CD1c-positive myeloid dendritic cell (primary cell): ENCODE results near the gene SOCS7.

Source experiments
- DNase-seq: peaks from one replicate; pipeline ENCODE4 v3.0.0-alpha.2; 2016; ENCODE audit errors: extremely low spot score

Gene SOCS7

GRCh38 chr17:38336838-38337237, 14.8 kb upstream of the SOCS7 start:
- no peak for DNase-seq

GRCh38 chr17:38338053-38338452, 13.6 kb upstream of the SOCS7 start:
- no peak for DNase-seq

- DNase-seq: no peak
Observed at GRCh38 chr17:38338535-38338934, 13.1 kb upstream of the SOCS7 start.

DNA sequence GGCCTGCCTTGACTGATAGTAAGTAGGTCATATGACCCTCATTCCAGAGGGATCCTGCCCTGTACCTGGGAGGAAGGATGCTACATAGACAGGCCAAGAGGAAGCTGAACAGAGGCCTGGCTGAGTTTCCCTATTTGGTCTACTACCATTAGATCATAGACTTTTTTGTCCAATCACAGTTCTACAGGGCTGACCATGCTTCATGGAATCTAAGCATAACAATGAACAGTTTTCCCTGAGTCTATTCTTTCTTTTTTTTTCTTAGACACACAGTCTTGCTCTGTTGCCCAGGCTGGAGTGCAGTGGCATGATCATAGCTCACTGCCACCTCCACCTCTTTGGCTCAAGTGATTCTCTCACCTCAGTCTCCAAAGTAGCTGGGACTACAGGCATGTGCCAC, 11.8 kb upstream of the SOCS7 start:
- DNase-seq: no peak

DNA sequence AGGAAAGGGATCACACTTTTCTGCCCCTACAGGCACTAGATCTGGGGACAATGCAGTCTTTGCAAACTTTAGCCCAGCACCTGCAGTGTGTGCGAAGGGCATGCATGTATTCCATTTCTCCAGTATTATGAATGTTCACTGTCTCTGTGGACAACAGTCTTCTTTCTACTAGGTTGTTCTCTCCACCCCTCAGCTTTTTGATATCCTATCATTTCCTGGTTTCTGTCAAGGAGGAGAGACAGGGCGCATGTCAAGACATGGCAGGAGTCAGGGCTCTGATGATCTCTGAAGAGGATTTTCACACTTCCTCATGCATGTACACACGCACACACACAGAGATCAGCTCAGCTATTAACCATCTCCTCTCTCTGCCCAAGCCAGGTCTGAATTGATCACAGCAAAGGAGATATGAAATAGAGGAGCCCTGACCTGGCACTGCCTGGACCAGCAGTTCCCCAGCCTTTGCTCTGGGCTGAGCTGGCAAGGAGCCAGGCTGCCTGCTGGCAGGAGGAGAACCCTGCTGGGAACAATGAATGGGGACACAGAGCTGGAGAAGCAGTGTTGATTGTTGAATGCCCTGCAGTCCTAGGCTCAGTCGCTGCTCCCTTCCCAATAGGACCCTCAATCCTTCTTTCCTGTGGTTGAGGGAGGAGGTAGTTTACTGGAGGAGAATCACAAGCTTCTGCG, 10.5 kb upstream of the SOCS7 start:
- no peak for DNase-seq

DNA sequence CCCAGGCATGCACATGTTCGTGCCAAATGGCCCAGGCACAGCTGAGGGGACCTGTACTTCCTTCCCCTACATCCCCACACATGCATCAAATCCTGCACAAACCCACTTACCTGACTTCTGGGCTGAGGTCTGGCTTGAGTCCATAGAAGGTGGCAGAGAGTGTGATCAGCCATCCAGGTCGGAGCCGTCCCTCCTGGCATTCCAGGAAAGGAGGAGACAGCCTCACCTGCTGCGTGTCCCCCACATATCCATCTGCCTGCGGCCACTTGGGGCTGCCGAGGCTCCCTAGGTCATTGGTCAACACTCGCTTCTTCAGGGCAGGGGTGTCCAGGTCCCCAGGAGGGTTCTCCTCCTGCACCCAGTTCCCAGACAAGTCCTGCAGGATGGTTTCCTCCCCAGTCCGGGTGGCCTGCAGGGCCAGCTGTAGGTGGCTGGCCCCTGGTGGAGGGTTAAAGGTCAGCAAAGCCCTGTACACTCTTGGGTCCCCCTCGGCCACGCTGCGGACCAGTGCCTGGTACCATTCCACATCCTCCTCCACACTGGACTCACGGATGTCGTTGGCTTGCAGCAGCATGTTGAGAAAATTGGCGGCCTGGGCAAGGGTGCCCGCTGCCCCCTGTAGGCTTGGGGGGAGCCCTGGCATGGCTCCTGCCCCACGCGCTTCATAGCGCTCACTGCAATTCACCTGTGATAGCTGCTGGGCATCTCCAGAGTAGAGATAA, 8.6 kb upstream of the SOCS7 start:
- DNase-seq: no peak

DNA sequence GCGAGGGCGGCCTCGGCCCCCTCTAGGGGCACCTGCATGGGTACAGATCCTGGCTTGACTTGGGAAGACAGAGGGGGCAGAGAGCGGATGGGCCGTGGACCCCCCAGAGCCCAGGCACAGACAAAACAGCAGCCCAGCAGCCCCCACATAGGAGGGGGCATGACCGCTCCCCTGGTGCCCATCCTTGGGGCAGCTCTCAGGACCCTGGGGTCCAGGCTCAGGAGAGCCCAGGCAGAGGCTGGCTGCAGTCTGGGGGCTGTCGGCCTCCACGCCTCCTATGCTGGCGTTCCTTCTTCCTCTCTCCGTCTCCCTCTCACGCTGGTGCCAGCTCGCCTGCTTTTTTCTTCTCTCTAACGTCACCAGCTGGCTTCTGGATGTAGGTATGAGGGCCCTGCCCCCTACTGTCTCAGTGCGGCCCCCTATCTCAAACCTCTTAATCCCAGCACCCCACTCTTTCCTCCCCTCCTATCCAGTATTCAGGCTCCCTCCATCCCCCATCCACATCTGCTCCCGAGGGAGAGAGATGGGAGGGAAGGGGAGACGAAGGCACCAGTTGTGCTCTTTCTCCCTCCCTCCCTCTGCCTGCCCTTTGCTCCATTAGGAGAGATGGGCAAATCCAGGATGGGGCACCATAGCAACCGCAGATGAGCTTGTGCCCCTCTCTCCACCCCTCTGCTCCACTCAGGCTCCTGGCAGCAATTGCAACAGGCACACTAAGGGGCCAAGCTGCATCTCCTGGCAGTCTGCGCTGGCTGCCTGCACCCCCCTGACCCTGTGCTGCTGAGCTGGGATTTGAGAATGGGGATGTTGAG, 7.8 kb upstream of the SOCS7 start, which contains the start of gene GPR179:
Gene GPR179 (minus strand): TSS at position 349 of the 812 bp plus-strand sequence. CDS start 167 bp downstream, at position 182.
- DNase-seq: no peak

DNA sequence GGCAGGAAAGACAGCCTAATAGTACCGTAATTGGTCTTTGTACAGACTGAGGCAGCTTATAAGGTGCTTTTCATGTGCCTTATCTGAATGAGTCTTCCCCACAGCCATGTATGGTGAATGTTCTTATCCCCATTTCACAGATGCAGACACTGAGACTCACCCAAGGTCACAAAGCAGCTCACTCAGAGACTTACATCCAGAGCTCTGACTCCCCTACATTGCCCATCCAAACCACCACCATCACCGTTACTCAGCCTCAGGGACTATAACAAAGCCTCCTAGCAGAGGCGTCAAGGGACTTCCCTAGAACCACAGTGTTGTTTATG, 7.3 kb upstream of the SOCS7 start:
- DNase-seq: no peak

GRCh38 chr17:38345743-38346142, 5.9 kb upstream of the SOCS7 start:
- no peak for DNase-seq

- DNase-seq: peak; percentile 86
Observed at GRCh38 chr17:38349097-38349730, 2.4 kb upstream of the SOCS7 start.

DNA sequence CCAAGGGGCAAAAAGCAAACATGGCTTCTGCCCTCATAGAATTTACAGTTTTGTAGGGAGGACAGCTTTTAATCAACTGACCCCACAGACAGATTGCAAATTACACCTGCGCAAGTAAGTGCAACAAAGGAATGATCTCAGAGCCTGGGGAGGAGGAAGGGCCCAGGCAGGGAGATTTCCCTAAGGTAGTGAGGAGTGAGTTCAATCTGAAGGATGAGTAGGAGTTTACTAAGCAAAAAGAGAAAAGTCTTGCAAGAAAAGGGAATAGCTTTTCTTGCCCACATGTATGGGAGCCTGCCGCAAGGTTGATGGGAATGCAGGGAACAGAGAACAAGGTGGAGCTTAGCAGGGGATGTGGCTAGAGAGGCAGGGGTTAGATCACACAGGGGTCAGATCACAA, 1.6 kb upstream of the SOCS7 start:
- no peak for DNase-seq

DNA sequence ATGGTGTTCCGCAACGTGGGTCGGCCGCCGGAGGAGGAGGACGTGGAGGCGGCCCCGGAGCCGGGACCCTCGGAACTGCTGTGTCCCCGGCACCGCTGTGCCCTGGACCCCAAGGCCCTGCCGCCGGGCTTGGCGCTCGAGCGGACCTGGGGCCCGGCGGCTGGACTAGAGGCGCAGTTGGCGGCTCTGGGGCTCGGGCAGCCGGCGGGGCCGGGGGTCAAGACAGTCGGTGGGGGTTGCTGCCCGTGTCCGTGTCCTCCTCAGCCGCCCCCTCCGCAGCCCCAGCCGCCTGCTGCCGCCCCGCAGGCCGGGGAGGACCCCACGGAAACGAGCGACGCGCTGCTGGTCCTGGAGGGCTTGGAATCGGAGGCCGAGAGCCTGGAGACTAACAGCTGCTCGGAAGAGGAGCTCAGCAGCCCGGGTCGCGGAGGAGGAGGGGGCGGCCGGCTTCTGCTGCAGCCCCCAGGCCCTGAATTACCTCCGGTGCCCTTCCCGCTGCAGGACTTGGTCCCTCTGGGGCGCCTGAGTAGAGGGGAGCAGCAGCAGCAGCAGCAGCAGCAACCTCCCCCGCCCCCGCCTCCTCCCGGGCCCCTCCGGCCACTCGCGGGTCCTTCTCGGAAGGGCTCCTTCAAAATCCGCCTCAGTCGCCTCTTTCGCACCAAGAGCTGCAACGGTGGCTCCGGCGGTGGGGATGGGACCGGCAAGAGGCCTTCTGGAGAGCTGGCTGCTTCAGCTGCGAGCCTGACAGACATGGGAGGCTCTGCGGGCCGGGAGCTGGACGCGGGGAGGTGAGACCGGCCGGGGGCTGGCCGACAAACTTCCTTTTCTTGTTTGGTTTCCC, 821 bp downstream of the SOCS7 start:
- peak; percentile 44 for DNase-seq

- no peak for DNase-seq
Observed at GRCh38 chr17:38353086-38353604, 1.5 kb downstream of the SOCS7 start.

DNA sequence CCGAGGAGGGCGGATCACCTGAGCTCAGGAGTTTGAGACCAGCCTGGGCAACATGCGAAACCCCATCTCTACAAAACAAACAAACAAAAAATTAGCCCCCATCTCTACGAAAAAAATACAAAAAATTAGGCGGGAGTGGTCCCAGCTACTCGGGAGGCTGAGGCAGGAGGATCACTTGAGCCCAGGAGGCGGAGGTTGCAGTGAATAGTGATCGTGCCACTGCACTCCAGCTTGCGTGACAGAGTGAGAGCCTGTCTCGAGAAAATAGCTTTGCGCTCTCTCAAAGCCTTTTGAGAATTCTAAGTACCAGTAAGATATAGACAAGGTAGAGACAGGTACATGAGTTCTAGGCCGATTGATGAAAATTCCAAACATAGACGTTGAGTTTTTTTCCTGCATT, 2.0 kb downstream of the SOCS7 start:
- no peak for DNase-seq

DNA sequence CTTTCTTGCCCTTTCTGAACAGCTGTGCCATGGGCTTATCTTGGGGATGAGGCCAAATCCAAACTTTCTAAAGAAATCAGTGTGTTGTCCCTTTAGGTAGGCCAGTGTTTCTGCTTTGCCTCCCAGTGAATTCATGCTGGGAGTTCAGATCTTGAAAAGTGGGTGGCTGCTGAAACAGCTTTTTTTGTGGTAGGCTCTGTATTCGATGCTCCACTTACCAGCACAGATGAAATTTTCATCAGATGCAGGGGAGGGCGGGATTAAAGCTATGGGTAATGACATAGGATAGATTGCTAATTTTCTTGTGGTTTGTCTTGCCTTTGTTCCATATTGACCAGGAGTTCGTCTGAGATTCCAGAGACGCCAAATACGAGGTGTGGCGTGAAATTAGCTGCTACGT, 2.8 kb downstream of the SOCS7 start:
- no peak for DNase-seq

DNA sequence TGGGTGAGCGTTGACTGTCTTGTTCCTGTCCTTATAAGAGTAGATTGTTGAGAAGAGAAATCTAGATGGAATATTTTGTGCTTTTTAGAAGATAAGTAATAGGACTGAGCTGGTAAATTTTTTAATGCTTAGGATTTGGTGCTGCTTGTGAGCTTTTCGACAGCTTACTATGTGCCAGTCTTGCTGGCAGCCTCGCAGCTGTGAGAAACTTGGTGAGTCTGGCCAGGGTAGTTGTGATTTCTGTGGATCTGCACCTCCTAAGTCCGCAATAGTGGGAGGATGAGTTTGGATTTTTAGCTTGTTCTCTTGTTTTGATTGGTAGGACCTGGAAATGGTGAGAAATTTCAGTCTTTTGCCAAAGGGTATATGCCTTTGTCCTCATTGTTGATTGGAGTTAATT, 3.6 kb downstream of the SOCS7 start:
- DNase-seq: no peak

- no peak for DNase-seq
Observed at GRCh38 chr17:38357486-38358123, 6.0 kb downstream of the SOCS7 start.

- no peak for DNase-seq
Observed at GRCh38 chr17:38358586-38359513, 7.2 kb downstream of the SOCS7 start.

GRCh38 chr17:38361694-38362465, 10.2 kb downstream of the SOCS7 start:
- no peak for DNase-seq
